ENCODE results near the gene PLEKHG4. TPM values are rescaled to one million over a fixed set of nuclear protein-coding genes. Genes with fewer than 3 reads are reported as not detected.

Gene PLEKHG4
- total and polyA plus RNA-seq, 9 of the 15 experiments (the other 6 are each of a cell fraction or from before 2014, with no cell fraction given) = 3.7 to 36.8 (median 17.9) TPM

- TF ChIP-seq, protein P1, sequence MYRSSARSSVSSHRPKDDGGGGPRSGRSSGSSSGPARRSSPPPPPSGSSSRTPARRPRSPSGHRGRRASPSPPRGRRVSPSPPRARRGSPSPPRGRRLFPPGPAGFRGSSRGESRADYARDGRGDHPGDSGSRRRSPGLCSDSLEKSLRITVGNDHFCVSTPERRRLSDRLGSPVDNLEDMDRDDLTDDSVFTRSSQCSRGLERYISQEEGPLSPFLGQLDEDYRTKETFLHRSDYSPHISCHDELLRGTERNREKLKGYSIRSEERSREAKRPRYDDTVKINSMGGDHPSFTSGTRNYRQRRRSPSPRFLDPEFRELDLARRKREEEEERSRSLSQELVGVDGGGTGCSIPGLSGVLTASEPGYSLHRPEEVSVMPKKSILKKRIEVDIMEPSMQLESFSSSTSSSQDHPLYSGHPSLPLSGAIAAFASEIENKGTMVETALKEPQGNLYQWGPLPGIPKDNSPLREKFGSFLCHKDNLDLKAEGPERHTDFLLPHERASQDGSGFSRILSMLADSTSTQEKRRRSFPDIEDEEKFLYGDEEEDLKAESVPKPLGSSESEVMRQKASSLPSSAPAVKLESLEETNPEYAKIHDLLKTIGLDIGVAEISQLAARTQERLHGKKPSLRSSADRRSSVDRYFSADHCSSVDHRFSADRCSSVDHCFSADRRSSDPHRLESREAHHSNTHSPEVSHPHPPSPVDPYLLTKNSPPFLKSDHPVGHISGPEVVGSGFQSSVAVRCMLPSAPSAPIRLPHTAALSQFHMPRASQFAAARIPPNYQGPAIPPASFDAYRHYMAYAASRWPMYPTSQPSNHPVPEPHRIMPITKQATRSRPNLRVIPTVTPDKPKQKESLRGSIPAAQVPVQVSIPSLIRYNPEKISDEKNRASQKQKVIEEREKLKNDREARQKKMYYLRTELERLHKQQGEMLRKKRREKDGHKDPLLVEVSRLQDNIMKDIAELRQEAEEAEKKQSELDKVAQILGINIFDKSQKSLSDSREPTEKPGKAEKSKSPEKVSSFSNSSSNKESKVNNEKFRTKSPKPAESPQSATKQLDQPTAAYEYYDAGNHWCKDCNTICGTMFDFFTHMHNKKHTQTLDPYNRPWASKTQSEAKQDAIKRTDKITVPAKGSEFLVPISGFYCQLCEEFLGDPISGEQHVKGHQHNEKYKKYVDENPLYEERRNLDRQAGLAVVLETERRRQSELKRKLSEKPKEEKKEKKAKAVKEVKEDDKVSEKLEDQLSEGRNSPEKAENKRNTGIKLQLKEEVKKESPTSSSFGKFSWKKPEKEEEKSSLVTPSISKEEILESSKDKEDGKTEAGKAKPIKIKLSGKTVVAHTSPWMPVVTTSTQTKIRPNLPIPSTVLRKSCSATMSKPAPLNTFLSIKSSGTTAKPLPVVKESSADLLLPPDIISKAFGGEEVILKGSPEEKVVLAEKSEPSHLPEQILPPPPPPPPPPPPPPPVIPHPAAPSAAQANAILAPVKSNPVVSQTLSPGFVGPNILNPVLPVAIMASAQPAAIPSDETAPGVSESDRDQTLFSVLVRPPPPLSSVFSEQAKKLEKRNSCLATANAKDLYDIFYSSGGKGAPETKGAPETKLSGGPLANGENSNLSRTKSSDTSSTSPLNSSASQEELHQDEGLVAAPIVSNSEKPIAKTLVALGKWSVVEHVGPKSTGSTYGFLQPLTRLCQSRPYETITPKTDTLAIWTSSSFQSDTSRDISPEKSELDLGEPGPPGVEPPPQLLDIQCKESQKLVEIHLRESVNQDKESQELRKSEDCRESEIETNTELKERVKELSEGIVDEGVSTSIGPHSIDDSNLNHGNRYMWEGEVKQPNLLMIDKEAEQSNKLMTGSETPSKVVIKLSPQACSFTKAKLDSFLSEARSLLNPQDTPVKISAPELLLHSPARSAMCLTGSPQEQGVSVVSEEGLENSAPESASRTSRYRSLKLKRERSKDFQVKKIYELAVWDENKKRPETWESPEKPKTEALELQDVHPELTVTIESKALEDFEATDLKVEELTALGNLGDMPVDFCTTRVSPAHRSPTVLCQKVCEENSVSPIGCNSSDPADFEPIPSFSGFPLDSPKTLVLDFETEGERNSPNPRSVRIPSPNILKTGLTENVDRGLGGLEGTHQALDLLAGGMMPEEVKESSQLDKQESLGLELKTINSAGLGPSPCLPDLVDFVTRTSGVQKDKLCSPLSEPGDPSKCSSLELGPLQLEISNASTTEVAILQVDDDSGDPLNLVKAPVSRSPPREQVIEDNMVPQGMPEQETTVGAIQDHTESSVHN (IDR thresholded peaks at IDR 0.05; ENCODE audit: borderline replicate concordance in 1 of 2, low read depth in 1 of 2) = peak in 1 of 2 experiments; percentile 51; a peak in 1 of 4 replicates
- TF ChIP-seq ZEB2 (IDR thresholded peaks at IDR 0.05) = peak; percentile 74
- peak; percentile 41; the same call in 1 of the 2 replicates for TF ChIP-seq ZNF24 (IDR thresholded peaks at IDR 0.05)
- peak; percentile 76 for TF ChIP-seq RNF2 (IDR thresholded peaks at IDR 0.05)
- 0 out of 2 replicates have a peak, but pooled peaks have one; percentile 35 for TF ChIP-seq ZNF589 (CRISPR knock-in tag; IDR thresholded peaks at IDR 0.05; ENCODE audit: low read depth)
- TF ChIP-seq POLR2B (IDR thresholded peaks at IDR 0.05; ENCODE audit: low read depth, partially characterized antibody) = peak; percentile 32
- TF ChIP-seq NR2F6 (CRISPR knock-in tag; IDR thresholded peaks at IDR 0.05) = no peak
- TF ChIP-seq, protein P2, sequence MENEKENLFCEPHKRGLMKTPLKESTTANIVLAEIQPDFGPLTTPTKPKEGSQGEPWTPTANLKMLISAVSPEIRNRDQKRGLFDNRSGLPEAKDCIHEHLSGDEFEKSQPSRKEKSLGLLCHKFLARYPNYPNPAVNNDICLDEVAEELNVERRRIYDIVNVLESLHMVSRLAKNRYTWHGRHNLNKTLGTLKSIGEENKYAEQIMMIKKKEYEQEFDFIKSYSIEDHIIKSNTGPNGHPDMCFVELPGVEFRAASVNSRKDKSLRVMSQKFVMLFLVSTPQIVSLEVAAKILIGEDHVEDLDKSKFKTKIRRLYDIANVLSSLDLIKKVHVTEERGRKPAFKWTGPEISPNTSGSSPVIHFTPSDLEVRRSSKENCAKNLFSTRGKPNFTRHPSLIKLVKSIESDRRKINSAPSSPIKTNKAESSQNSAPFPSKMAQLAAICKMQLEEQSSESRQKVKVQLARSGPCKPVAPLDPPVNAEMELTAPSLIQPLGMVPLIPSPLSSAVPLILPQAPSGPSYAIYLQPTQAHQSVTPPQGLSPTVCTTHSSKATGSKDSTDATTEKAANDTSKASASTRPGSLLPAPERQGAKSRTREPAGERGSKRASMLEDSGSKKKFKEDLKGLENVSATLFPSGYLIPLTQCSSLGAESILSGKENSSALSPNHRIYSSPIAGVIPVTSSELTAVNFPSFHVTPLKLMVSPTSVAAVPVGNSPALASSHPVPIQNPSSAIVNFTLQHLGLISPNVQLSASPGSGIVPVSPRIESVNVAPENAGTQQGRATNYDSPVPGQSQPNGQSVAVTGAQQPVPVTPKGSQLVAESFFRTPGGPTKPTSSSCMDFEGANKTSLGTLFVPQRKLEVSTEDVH (IDR thresholded peaks at IDR 0.05; ENCODE audit: low read depth, partially characterized antibody) = peak; percentile 55
- TF ChIP-seq, protein P3, sequence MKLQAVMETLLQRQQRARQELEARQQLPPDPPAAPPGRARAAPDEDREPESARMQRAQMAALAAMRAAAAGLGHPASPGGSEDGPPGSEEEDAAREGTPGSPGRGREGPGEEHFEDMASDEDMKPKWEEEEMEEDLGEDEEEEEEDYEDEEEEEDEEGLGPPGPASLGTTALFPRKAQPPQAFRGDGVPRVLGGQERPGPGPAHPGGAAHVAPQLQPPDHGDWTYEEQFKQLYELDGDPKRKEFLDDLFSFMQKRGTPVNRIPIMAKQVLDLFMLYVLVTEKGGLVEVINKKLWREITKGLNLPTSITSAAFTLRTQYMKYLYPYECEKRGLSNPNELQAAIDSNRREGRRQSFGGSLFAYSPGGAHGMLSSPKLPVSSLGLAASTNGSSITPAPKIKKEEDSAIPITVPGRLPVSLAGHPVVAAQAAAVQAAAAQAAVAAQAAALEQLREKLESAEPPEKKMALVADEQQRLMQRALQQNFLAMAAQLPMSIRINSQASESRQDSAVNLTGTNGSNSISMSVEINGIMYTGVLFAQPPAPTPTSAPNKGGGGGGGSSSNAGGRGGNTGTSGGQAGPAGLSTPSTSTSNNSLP (IDR thresholded peaks at IDR 0.05; ENCODE audit: borderline replicate concordance, low read depth, low read length) = peak; percentile 47; the same call in 1 of the 2 replicates
- TF ChIP-seq, protein P4, sequence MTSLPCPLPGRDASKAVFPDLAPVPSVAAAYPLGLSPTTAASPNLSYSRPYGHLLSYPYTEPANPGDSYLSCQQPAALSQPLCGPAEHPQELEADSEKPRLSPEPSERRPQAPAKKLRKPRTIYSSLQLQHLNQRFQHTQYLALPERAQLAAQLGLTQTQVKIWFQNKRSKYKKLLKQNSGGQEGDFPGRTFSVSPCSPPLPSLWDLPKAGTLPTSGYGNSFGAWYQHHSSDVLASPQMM (CRISPR knock-in tag; IDR thresholded peaks at IDR 0.05) = no peak
- TF ChIP-seq CBFA2T3 (IDR thresholded peaks at IDR 0.05) = peak; percentile 94
- peak; percentile 70 for TF ChIP-seq BHLHE40 (IDR thresholded peaks at IDR 0.05; ENCODE audit: low read length)
- 0 out of 4 replicates have a peak, but pooled peaks of 1 of the 2 experiments have one; percentile 11 for TF ChIP-seq TEAD1 (CRISPR knock-in tag; IDR thresholded peaks at IDR 0.05)
- TF ChIP-seq HDAC2 (IDR thresholded peaks at IDR 0.05) = peak; percentile 95
- TF ChIP-seq NCOA1 (IDR thresholded peaks at IDR 0.05; ENCODE audit: low read depth) = peak; percentile 78; the same call in 1 of the 2 replicates
- no peak for TF ChIP-seq HMG20B (CRISPR knock-in tag; IDR thresholded peaks at IDR 0.05)
- TF ChIP-seq ZNF586 (CRISPR knock-in tag; conservative IDR thresholded peaks at IDR 0.05) = no peak
Measured at GRCh38 chr16:67268136-67268579, 11.2 kb upstream of the PLEKHG4 start (continued).
